GM18498 (cell line): ENCODE data around the gene USP25.
A peak's percentile ranks its signal among the peaks of the same experiment; 100 is the strongest.

Source experiments
- ATAC-seq: cut with Tn5 transposase; IDR thresholded peaks from one replicate; pipeline ENCODE4 v1.9.1; 2021; ENCODE audit warnings: mild to moderate bottlenecking, moderate library complexity; ENCODE audit not compliant: unreplicated experiment

USP25 gene

GRCh38 chr21:15848634-15849560 is 119.1 kb downstream of the USP25 start:
- no peak for ATAC-seq

GRCh38 chr21:15849927-15850326 is 120.1 kb downstream of the USP25 start:
- ATAC-seq: no peak

- no peak for ATAC-seq
Measured at GRCh38 chr21:15850645-15851044, 120.9 kb downstream of the USP25 start.

- ATAC-seq: no peak
Measured at GRCh38 chr21:15852146-15852545, 122.4 kb downstream of the USP25 start.

- ATAC-seq: no peak
Measured at GRCh38 chr21:15853126-15853525, 123.3 kb downstream of the USP25 start.

- ATAC-seq: no peak
Measured at GRCh38 chr21:15856813-15857212, 127.0 kb downstream of the USP25 start.

GRCh38 chr21:15857740-15858139 is 128.0 kb downstream of the USP25 start:
- ATAC-seq: no peak

GRCh38 chr21:15860541-15860940 is 130.8 kb downstream of the USP25 start:
- no peak for ATAC-seq

GRCh38 chr21:15868940-15869339 is 139.2 kb downstream of the USP25 start:
- ATAC-seq: no peak

- ATAC-seq: peak; percentile 62
Measured at GRCh38 chr21:15870819-15871218, 141.0 kb downstream of the USP25 start.

- ATAC-seq: no peak
Measured at GRCh38 chr21:15872236-15872635, 142.5 kb downstream of the USP25 start.

- ATAC-seq: no peak
Measured at GRCh38 chr21:15874615-15875014, 144.8 kb downstream of the USP25 start.

GRCh38 chr21:15875286-15875685 is 145.5 kb downstream of the USP25 start:
- no peak for ATAC-seq

GRCh38 chr21:15893902-15894301 is 164.1 kb downstream of the USP25 start:
- no peak for ATAC-seq

GRCh38 chr21:15894596-15894995 is 164.8 kb downstream of the USP25 start:
- ATAC-seq: no peak

- ATAC-seq: no peak
Measured at GRCh38 chr21:15895142-15896106, 165.6 kb downstream of the USP25 start.

- no peak for ATAC-seq
Measured at GRCh38 chr21:15896501-15896900, 166.7 kb downstream of the USP25 start.

GRCh38 chr21:15904389-15904788 is 174.6 kb downstream of the USP25 start:
- no peak for ATAC-seq

- no peak for ATAC-seq
Measured at GRCh38 chr21:15908187-15908586, 178.4 kb downstream of the USP25 start.

GRCh38 chr21:15928196-15928595 is 198.4 kb downstream of the USP25 start:
- no peak for ATAC-seq

- no peak for ATAC-seq
Measured at GRCh38 chr21:15928686-15929425, 199.1 kb downstream of the USP25 start.
